PC-9 (cell line): Measurements from ENCODE around the gene CEP131. TPM values are rescaled to one million over a fixed set of nuclear protein-coding genes. Genes with fewer than 3 reads are reported as not detected.

Experiments used
- BruUV-seq: library from RNA; stranded (reverse); fragments of 400-500 nt; replicated peaks from 2 replicates; lab custom pipeline; 2021; lab: Mats Ljungman, UMichigan
- CTCF ChIA-PET: fragments of 300-600 bp; sonication (Branson Sonifier 250); formaldehyde crosslinking; loops from one replicate; lab custom pipeline; 2022; ENCODE audit warnings: antibody characterized with exemption; lab: Charles Lee
- POLR2A ChIA-PET: fragments of 300-600 bp; sonication (Branson Sonifier 250); formaldehyde crosslinking; loops from one replicate; lab custom pipeline; 2022; ENCODE audit warnings: antibody characterized with exemption; ENCODE audit not compliant: unreplicated experiment; lab: Charles Lee
- DNase-seq, 2 experiments: peaks; one replicate each; pipeline versions ENCODE4 v3.0.0 to v3.0.0-alpha.2; 2015 to 2022; ENCODE audit warnings: mixed read lengths in 1 of 2
- H2AFZ ChIP-seq: fragments of 200-600 bp; sonication (generic); 2 replicates; pipeline ENCODE4 v1.8.1; 2017; ENCODE audit warnings: antibody characterized with exemption
- H3F3A ChIP-seq: fragments of 200-600 bp; sonication (generic); 2 replicates; pipeline ENCODE4 v1.8.1; 2017; ENCODE audit warnings: antibody characterized with exemption, mild to moderate bottlenecking, low read depth; ENCODE audit not compliant: insufficient read depth
- H3K27ac ChIP-seq: fragments of 200-600 bp; sonication (generic); 2 replicates; pipeline ENCODE4 v1.6.1; 2016; ENCODE audit warnings: mixed run types
- H3K27me3 ChIP-seq: fragments of 200-600 bp; sonication (generic); 2 replicates; pipeline ENCODE4 v1.6.1; 2016; ENCODE audit warnings: low read depth, mixed run types; ENCODE audit not compliant: insufficient read depth
- H3K36me3 ChIP-seq: fragments of 200-600 bp; sonication (generic); 2 replicates; pipeline ENCODE4 v1.6.1; 2016; ENCODE audit warnings: low read depth, mixed run types
- H3K4me1 ChIP-seq: fragments of 200-600 bp; sonication (generic); replicated peaks from 2 replicates; pipeline ENCODE4 v1.6.1; 2016; ENCODE audit warnings: mixed run types; ENCODE audit not compliant: insufficient read depth
- H3K4me2 ChIP-seq: fragments of 200-600 bp; sonication (generic); 2 replicates; pipeline ENCODE4 v1.6.1; 2017; ENCODE audit warnings: mixed run types
- H3K4me3 ChIP-seq: fragments of 200-600 bp; sonication (generic); 2 replicates; pipeline ENCODE4 v1.6.1; 2016; ENCODE audit warnings: mixed run types
- H3K79me2 ChIP-seq: fragments of 200-600 bp; sonication (generic); 2 replicates; pipeline ENCODE4 v1.6.1; 2017; ENCODE audit warnings: low read depth, mixed run types
- H3K9me2 ChIP-seq: fragments of 200-600 bp; sonication (generic); 2 replicates; pipeline ENCODE4 v1.8.1; 2017; ENCODE audit warnings: mild to moderate bottlenecking; ENCODE audit not compliant: insufficient read depth
- H3K9me3 ChIP-seq: fragments of 200-600 bp; sonication (generic); 2 replicates; pipeline ENCODE4 v1.8.1; 2016; ENCODE audit warnings: low read depth; ENCODE audit not compliant: insufficient read depth
- H4K20me1 ChIP-seq: fragments of 200-600 bp; sonication (generic); 2 replicates; pipeline ENCODE4 v1.8.1; 2017; ENCODE audit not compliant: insufficient read depth
- CTCF ChIP-seq: fragments of 200-600 bp; sonication (generic); conservative IDR thresholded peaks from 2 replicates; pipeline ENCODE4 v1.6.1; 2017; ENCODE audit warnings: mixed run types, antibody characterized with exemption, mild to moderate bottlenecking, moderate library complexity
- EZH2 ChIP-seq: fragments of 200-600 bp; sonication (generic); IDR thresholded peaks from 2 replicates; pipeline ENCODE4 v1.8.0; 2017; ENCODE audit warnings: antibody characterized with exemption, low read depth
- intact Hi-C: fragments of 100-400 bp; cut with micrococcal nuclease; formaldehyde crosslinking; loops from one replicate; pipeline ENCODE4 v1.10.0; 2022; ENCODE audit not compliant: unreplicated experiment
- total RNA-seq: library from RNA; stranded (reverse); gene quantifications from 2 replicates; pipeline ENCODE4 v1.2.3, GENCODE V29; 2021

The CEP131 gene
- total RNA-seq, 1 experiment from 2014 or later, result 24.4 TPM

GRCh38 chr17:81143717-81144422, 78.9 kb downstream of the CEP131 start:
- Histone ChIP-seq H3K4me3 (no peak overlapping the region), H3K9me3 (no peaks in the 10 kb centered on the region), H2AFZ (no peak overlapping the region), H4K20me1 (no peaks in the 10 kb centered on the region), H3K9me2 (no peaks in the 10 kb centered on the region), H3F3A (no peaks in the 10 kb centered on the region), H3K4me1 (no peaks in the 10 kb centered on the region), H3K4me2 (no peak overlapping the region), H3K27me3 (no peaks in the 10 kb centered on the region), H3K79me2 (no peaks in the 10 kb centered on the region), H3K27ac (no peak overlapping the region), H3K36me3 (no peaks in the 10 kb centered on the region)
- TF ChIP-seq EZH2 (no peak), CTCF (no peak)
- intact Hi-C loops, result loop anchor here (5.0 kb wide), 1 partner anchor 58 kb away; no protein-coding TSS in a partner anchor
- ChIA-PET POLR2A (no interaction called here), CTCF (interaction anchor here (0.6 kb wide), 1 partner anchor 548 kb away, joined by 3 read pairs; no protein-coding TSS in a partner anchor)
- DNase-seq, result no peak
- no TSS peak for BruUV-seq

- no peaks in the 10 kb centered on the region for H3F3A ChIP-seq
- no peak overlapping the region for H3K4me2 ChIP-seq
- H4K20me1 ChIP-seq, result no peaks in the 10 kb centered on the region
- TF ChIP-seq EZH2 (no peak), CTCF (no peak)
- H3K27me3 ChIP-seq, result no peaks in the 10 kb centered on the region
- DNase-seq, result no peak
- H2AFZ ChIP-seq, result no peak overlapping the region
- POLR2A ChIA-PET, result interaction anchor here (0.6 kb wide), 1 partner anchor 365 kb away, joined by 11 read pairs; no protein-coding TSS in a partner anchor
- H3K4me1 ChIP-seq, result no peaks in the 10 kb centered on the region
- H3K27ac ChIP-seq, result no peak overlapping the region
- CTCF ChIA-PET, result interaction anchor here (0.6 kb wide), 1 partner anchor 549 kb away, joined by 3 read pairs; no protein-coding TSS in a partner anchor
- no peaks in the 10 kb centered on the region for H3K9me3 ChIP-seq
- BruUV-seq, result no TSS peak
- H3K36me3 ChIP-seq, result no peaks in the 10 kb centered on the region
- no peaks in the 10 kb centered on the region for H3K79me2 ChIP-seq
- H3K4me3 ChIP-seq, result no peak overlapping the region
- intact Hi-C loops, result loop anchor here (5.0 kb wide), 1 partner anchor 59 kb away; no protein-coding TSS in a partner anchor
- no peaks in the 10 kb centered on the region for H3K9me2 ChIP-seq
These were observed 79.6 kb downstream of the CEP131 start for GRCh38 chr17:81143200-81143527.

GRCh38 chr17:81142301-81143199, 80.2 kb downstream of the CEP131 start:
- no peaks in the 10 kb centered on the region for H3K36me3 ChIP-seq
- H3F3A ChIP-seq, result 0 out of 2 replicates have a peak, but pooled peaks cover 1% of the 10 kb centered on the region
- no peaks in the 10 kb centered on the region for H4K20me1 ChIP-seq
- intact Hi-C loops, result loop anchor here (5.0 kb wide), 1 partner anchor 60 kb away; no protein-coding TSS in a partner anchor
- H3K27me3 ChIP-seq, result no peaks in the 10 kb centered on the region
- H3K9me2 ChIP-seq, result no peaks in the 10 kb centered on the region
- no peak overlapping the region for H2AFZ ChIP-seq
- ChIA-PET CTCF (interaction anchor here (0.6 to 1.1 kb wide), 6 partner anchors 27 to 687 kb away, joined by 3 to 6 read pairs (median 3); no protein-coding TSS in a partner anchor), POLR2A (interaction anchor here (0.6 to 0.7 kb wide), 2 partner anchors 366 to 431 kb away, joined by 4 to 11 read pairs; no protein-coding TSS in a partner anchor)
- DNase-seq, result peak; percentile 42 to 87
- no TSS peak for BruUV-seq
- no peak for TF ChIP-seq EZH2
- TF ChIP-seq CTCF, result peak; percentile 67
- no peaks in the 10 kb centered on the region for H3K79me2 ChIP-seq
- H3K4me1 ChIP-seq, result no peaks in the 10 kb centered on the region
- H3K9me3 ChIP-seq, result no peaks in the 10 kb centered on the region
- H3K27ac ChIP-seq, result no peak overlapping the region
- H3K4me3 ChIP-seq, result no peak overlapping the region
- H3K4me2 ChIP-seq, result no peak overlapping the region
